HG03469 (cell line): Measurements from ENCODE around the gene BAHD1.
"Not testable (repeated sequence)": the region's sequence is repeated elsewhere in the genome, so short reads cannot be mapped to it uniquely, and the experiment has no call there.

Experiments used
- ATAC-seq: cut with Tn5 transposase; IDR thresholded peaks from one replicate; pipeline ENCODE4 v1.9.1; 2021; ENCODE audit warnings: mild to moderate bottlenecking, moderate library complexity, moderate number of reproducible peaks; ENCODE audit not compliant: unreplicated experiment

The BAHD1 gene

GRCh38 chr15:40443255-40443654, 2.5 kb downstream of the BAHD1 start:
- no peak for ATAC-seq

DNA sequence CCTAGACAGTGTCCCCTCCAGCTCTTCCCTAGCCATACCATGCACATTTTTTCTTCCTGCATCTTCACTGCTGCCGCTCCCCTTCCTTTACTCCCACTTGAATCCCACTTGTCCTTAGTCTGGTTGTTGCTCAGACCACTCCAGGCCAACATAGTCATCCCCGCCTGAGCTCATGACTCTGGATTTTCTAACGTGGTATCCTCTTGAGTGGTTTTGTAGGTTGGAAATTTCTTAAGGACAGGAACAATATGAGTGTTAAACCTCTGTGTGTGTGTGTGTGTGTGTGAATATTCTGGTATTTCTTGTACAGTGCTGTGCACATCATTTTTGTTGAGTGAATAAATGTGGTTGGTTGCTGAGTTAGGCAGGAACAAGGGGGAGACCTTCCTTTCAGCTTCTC, 3.1 kb downstream of the BAHD1 start:
- no peak for ATAC-seq

DNA sequence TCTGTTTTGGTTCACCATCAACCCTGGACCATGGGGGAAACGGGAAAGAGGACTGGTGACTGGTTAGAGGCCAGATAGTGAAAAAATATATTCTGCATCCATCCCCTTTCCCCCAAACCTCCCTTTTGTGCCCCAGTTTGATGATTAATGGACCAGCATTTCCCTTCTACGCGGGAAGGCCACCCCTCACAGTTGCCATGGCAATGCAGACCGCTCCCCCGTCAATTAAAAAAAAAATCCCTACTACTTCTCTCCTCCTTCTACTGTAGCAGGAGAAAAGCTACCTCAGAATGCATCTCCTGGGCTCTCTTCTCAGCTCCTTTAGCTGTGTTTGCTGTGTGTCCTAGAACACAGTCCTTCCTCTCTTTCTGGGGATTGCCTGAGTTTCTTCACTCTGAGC, 4.0 kb downstream of the BAHD1 start:
- ATAC-seq, result no peak

- ATAC-seq, result no peak
These were observed 4.7 kb downstream of the BAHD1 start for GRCh38 chr15:40445421-40445922.

DNA sequence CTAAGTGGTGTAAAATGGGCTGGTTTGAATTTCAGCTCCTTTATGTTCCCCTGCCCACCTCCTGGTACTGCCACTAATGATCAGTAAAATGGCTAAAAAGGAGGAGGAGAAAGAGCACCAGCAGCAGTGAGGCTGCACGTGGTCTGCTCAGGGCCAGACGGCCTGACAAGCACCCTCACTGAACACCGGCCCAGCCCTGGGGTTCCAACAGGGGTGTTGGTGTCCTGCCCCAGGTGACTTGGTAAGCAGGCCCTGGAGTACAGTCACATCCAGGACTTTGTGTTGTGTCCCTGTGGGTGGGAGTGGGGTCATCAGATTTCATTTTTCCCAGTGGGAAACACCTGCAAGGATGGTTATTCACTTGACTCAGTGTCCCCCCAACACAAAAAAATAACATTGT, 5.4 kb downstream of the BAHD1 start:
- ATAC-seq, result no peak

DNA sequence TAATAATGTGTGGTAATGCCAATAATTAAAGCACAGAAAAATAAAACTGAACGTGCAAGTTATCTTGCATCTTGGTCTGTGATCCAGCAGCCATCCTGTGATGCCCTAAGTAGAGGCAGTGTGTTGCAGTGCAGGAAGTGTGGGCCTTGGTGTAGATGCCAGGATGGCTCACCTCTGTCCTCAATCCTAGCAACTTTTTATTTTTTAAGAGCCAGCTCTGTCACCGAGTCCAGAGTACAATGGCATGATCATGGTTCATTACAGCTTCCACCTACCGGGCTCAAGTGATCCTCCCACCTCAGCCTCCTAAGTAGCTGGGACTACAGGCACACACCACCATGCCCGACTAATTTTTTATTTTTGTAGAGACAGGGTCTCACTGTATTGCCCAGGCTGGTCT, 7.6 kb downstream of the BAHD1 start:
- ATAC-seq, result no peak

GRCh38 chr15:40449275-40449674, 8.5 kb downstream of the BAHD1 start:
- no peak for ATAC-seq

DNA sequence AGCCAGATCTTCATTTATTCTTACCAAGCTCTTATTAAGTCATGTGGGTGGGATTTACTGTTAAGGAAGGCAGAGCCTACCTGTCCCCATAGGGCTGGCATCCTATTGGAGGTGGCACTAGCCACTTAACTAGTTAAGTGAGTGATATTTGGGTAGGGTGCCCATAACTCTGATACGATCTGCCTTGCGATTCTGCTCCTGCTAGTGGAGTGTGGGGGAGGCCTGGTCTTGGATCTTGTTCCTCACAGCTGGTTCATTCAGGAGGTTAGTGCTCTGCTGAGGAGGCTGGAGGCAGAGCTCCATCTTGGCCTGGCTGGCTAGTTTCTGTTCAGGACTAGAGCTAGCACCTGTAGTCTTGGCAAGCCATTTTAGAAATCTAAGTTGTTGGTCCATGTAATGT, 9.3 kb downstream of the BAHD1 start:
- ATAC-seq, result no peak

DNA sequence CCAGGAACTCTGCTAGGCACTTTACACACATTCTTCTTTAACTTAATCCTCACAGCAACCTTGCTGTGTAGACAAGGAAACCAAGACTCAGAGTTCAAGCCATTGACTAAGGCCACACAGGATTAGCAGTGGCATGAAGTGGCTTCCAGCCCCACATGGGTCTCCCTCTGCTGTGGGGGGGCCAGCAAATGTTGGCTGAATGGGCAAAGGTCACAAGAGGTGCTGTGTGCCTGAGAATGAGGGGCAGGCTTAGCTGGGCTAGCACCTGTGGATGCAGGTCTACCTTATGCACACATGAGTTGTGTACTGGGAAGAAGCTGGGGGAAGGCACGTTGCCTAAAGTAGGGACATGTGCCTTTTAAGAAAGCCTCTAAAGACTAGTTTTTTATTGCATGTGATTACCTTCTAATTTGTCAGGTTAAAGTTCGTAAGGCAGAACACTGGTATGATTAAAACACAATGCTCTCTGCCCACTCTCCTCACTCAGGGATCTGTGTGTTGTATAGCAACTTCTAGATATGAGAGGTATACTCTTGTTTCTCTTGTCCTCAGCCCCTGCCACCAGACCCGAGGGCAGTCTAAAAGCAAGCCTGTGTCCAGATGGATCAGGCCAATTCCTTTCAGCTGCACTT, 10.9 kb downstream of the BAHD1 start:
- no peak for ATAC-seq

DNA sequence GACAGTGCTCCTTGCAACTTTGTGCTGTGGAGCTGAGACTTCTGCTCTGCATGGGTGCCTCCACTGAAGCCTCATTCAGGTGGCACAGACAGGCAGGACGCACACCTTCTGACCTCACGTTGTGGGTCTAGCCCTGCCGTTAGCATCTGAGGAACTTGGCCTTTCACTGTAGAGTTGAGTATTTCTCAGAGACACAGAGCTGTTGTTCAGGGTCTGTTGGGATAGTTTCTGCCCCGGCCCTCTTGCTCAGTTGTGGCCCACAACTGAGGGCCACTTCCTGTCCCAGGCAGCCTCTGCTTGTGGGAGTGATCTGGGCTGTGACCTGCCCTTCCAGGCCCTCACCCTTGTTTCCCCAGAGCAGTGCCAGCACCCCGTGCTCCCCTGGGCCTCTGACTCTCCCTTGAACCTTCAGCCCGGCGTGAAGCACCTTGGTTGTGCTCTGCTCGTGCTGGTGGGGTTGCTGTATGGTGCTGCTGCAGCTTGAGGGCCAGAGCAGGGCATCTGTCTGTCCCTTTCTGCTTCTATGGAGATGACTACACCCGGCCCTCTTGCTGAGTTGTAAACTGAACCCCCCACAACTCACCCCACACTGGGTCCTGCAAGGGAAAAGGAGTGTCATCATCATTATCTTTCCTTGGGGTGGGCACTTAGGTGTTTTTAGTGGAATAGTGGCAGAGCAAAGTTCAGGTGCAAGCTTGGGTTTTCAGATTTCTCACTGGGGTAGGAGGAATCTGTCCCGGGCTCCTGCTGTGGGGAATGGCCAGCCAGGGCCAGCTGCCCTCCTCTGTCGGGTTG, 11.7 kb downstream of the BAHD1 start:
- ATAC-seq, result no peak

DNA sequence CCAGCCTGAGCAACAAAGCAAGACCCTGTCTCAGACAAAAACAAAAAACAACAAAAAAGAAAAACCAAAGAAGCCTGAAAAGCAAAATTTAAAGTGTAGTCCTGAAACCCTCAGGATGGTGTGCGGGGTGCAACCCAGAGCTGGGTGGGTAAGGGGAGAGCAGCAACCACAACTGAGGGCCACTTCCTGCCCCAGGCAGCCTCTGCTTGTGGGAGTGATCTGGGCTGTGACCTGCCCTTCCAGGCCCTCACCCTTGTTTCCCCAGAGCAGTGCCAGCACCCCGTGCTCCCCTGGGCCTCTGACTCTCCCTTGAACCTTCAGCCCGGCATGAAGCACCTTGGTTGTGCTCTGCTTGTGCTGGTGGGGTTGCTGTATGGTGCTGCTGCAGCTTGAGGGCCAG, 13.2 kb downstream of the BAHD1 start:
- not testable (repeated sequence) for ATAC-seq

DNA sequence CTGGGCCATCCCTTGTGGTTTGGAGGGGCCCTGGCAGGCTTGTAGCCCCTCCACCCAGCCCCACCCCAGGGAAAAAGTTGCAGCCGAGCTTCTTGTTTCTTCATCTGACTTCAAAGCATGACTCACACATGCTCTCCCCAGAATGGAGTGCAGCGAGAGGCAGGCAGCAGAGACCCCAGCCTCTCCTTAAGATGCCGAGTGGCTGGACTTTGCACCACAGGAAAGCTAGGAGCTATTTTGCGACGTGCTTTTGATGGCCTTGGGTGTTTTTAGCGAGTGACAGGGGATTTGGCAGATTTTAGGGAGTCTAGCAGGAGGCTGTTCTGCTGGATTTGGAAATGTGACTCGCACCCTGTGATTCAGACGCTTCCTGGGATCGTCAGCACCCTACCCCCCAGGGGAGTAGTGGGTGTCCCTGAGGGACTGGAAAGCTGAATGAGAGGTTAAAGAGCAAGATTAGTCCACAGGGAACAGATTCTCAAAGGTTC, 14.2 kb downstream of the BAHD1 start:
- ATAC-seq, result no peak

- no peak for ATAC-seq
These were observed 15.6 kb downstream of the BAHD1 start for GRCh38 chr15:40456299-40456712.

DNA sequence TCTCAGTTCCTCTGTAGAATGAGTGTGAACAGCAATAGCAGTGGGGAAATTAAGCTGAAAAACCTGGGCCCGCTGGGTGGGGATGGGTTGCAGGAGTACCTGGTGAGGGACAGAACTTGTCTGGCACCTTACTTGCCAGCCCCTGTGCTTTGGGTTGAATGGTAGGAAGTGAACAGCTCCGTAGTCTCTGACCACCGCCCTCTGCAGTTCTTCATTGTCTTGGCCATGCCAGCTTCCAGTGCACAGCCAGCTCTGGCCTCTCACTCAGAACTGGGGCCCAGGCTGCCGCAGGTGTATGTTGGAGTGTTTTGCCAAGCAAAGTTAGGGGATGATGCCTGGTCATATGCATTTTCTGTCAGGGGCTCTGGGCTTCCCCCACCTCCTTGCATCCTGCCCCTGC, 16.0 kb downstream of the BAHD1 start:
- ATAC-seq, result no peak

- no peak for ATAC-seq
These were observed 18.0 kb downstream of the BAHD1 start for GRCh38 chr15:40458495-40459371.

DNA sequence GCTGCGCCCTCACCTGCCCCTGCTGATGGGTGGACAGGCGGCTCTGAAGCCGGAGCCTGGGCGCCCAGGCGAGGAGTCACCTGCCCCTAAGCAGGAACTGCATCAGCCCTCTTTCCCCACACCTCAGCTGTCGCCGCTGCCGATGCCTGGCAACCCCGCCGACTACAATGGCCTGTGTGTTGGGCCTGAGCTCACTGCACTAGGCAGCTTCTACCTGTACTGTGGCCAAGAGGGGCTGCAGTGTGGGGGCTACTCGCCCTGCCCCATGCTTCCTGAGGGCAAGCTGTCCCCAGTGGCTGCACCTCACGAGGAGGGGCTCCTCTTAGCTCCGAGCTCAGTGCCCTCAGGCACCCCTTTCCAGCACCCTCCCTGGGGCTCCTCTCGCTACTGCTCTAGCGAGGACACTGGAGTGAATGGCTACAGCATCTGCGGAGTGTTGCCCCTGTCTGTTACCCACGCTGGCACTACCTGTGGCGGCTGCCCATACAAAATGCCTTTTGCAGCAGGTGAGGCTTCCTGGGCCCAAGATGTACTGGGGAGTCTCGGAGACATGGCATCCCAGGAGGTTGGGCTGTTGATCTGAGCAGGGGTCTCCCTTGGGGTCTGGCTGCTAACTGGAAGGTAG, 18.8 kb downstream of the BAHD1 start:
- no peak for ATAC-seq

DNA sequence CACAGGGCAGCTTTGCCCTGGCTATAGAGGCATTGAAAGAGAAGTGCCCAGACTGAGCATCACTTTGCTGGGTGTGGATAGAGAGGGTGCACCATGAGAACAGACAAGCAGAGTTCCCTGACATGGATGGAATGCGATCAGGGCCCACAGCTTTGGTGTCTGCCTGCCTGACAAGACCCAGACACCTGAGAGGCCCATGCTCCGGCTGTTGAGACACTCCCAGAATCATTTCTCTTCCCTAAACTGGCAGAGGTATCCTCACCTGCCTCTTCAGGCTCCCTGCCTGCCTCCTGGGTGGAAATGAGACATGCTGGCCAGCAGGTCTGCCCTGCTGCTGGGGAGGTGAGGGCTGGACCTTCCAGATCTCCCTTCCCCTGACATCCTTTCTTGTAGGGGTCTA, 19.7 kb downstream of the BAHD1 start:
- ATAC-seq, result no peak

DNA sequence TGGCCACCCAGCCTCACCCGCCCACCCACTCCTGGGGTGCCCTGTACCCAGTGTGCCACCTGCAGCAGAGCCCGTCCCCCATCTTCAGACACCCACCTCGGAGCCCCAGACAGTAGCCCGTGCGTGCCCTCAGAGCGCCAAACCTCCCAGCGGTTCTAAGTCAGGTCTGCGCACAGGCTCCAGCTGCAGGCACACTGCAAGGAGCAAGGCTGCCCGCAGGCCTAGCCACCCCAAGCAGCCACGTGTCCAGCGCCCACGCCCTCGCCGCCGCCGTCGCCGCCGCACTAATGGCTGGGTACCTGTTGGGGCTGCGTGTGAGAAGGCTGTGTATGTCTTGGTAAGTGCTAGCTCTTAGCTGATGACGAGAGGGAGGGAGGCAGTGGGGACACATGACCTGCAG, 21.2 kb downstream of the BAHD1 start:
- ATAC-seq, result no peak

DNA sequence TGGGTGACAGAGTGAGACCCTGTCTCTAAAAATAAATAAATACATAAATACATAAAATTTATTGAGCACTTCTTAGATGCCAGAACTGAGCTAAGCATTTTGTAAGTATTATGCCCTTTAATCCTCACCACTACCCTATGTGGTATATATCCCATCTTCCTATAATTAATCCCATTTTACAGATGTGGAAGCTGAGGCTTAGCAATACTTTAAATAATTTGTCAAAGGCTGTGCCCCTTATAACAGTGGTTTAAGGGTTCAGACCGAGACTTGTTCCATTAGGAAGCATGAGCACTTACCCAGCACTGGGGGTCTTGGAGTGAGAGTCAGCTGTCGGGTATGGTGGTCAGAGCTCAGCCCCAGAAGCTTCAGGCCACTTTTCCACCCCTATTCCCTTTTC, 22.5 kb downstream of the BAHD1 start:
- ATAC-seq, result no peak

- no peak for ATAC-seq
These were observed 23.3 kb downstream of the BAHD1 start for GRCh38 chr15:40463886-40464545.
